Activated CD4-positive, alpha-beta memory T cell treated with anti-CD3 and anti-CD28 coated beads, Interleukin-2, amount 10 ng/mL, durations not matched to agents 7 days and 5 days (primary cell): ENCODE measurements around the gene LGI1. TPM values are rescaled to one million over a fixed set of nuclear protein-coding genes. Genes with fewer than 3 reads are reported as not detected.

Experiments used
- CTCF ChIA-PET: fragments of 350-600 bp; sonication (Branson Sonifier 250); formaldehyde crosslinking; loops from one replicate; lab custom pipeline; 2021; ENCODE audit warnings: antibody characterized with exemption, inconsistent platforms; lab: Charles Lee
- POLR2A ChIA-PET: fragments of 350-600 bp; sonication (Branson Sonifier 250); formaldehyde crosslinking; loops from one replicate; lab custom pipeline; 2021; ENCODE audit warnings: antibody characterized with exemption; lab: Charles Lee
- DNase-seq: peaks from one replicate; pipeline ENCODE4 v3.0.0-alpha.2; 2020
- H3K27ac Mint-ChIP-seq: one replicate; pipeline ENCODE4 v1.8.0; 2021; ENCODE audit warnings: mild to moderate bottlenecking, mixed read lengths
- H3K27me3 Mint-ChIP-seq: one replicate; pipeline ENCODE4 v1.8.0; 2021; ENCODE audit warnings: mixed read lengths
- H3K36me3 Mint-ChIP-seq: one replicate; pipeline ENCODE4 v1.8.0; 2021; ENCODE audit warnings: low read depth, mixed read lengths
- H3K4me1 Mint-ChIP-seq: one replicate; pipeline ENCODE4 v1.8.0; 2021; ENCODE audit warnings: mixed read lengths
- H3K4me3 Mint-ChIP-seq: one replicate; pipeline ENCODE4 v1.8.0; 2021; ENCODE audit warnings: mild to moderate bottlenecking, mixed read lengths
- H3K9me3 Mint-ChIP-seq: one replicate; pipeline ENCODE4 v1.8.0; 2021; ENCODE audit warnings: mixed read lengths
- total RNA-seq, 2 experiments: library from RNA; stranded (reverse); gene quantifications; one replicate each; pipeline ENCODE4 v1.2.3, GENCODE V29; 2021

The LGI1 gene
- total RNA-seq, 2 experiments from 2014 or later, result not detected

DNA sequence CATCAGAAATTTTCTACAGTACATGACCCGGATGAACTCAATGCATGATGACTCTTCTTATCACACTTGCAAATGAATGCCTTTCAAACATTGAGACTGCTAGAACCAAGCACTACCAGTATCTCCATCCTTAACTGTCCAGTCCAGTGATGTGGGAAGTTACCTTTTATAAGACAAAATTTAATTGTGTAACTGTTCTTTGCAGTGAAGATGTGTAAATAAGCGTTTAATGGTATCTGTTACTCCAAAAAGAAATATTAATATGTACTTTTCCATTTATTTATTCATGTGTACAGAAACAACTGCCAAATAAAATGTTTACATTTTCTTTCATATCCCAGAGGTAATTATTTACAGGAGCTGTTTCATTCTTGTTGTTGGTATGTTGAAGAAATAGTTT is 40.1 kb downstream of the LGI1 start:
- CTCF ChIA-PET, result no interaction called here
- Mint-ChIP-seq H3K27ac (no peak overlapping the region), H3K4me3 (no peak overlapping the region), H3K27me3 (peaks cover 3% of the 10 kb centered on the region), H3K9me3 (no peaks in the 10 kb centered on the region), H3K36me3 (no peaks in the 10 kb centered on the region), H3K4me1 (no peaks in the 10 kb centered on the region)
- DNase-seq, result no peak
- POLR2A ChIA-PET, result no interaction called here

DNA sequence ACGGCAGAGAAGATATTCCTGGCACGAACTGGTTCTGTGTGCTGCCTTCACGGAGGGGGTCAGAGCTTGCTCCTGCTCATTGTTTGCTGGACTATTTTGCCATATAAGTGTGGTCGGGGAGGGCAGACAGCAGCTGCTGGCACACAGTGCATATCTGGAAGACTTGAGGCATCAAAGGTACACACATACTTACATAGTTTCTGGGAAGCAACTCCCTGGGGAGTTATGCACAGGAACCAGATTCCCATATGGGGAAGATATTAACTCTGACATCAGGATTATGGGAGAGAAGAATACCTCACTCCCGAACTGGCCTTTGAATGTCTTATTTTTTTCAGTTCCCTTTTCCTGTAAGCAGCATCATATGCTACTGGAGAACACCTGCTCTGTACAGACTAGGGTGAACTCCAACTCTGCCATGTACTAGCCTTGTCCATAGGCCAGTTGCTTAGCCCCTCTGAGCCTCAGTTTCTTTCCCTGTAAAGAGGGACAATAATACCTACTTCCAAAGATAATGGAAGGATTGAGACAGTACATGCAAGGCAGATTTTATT is 41.5 kb downstream of the LGI1 start:
- no peaks in the 10 kb centered on the region for H3K9me3 Mint-ChIP-seq
- no peak overlapping the region for H3K27ac Mint-ChIP-seq
- CTCF ChIA-PET, result no interaction called here
- H3K36me3 Mint-ChIP-seq, result no peaks in the 10 kb centered on the region
- no peak overlapping the region for H3K4me3 Mint-ChIP-seq
- no peak for DNase-seq
- POLR2A ChIA-PET, result no interaction called here
- peaks cover 9% of the 10 kb centered on the region for H3K27me3 Mint-ChIP-seq
- H3K4me1 Mint-ChIP-seq, result no peaks in the 10 kb centered on the region

DNA sequence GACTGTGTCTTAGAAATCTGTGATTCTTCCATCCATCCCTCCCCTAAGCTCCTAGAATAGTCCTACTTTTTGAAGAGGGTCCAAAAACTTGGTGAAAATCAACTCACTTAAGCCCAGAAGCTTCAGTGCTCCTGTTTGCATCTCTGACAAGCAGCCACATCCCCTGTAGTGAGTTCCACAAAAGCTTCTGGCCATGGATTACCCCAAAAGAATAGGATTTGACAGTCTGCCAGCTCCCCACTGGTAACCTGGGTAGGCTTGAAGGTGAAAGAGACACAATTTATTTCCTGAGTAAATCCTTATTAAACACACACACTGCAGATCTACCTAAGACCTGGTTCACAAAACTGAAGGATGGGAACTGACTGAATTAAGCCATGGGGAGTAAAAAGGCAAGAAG is 46.5 kb downstream of the LGI1 start:
- no peak for DNase-seq

DNA sequence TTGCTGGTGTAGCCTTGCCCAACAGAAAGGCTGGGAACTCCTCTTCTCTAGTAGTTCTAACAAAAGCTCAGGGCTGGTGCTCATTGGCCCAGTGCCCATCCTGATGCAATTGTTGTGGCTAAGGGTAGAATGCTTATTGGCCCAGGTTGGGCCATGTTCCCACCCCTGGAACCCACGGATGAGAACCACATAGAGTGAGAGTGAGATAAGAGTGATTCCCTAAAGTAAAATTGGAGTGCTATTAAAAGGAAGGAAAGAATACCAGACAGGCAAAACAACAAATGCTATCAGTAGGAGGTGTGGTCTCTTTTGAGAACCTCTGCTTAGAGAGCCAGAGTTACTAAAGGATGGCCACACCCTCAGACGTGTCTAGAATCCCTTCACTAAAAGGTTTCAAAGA is 49.2 kb downstream of the LGI1 start:
- POLR2A ChIA-PET, result no interaction called here
- no peak overlapping the region for H3K27ac Mint-ChIP-seq
- no peaks in the 10 kb centered on the region for H3K9me3 Mint-ChIP-seq
- no peaks in the 10 kb centered on the region for H3K4me1 Mint-ChIP-seq
- DNase-seq, result no peak
- no peak overlapping the region for H3K4me3 Mint-ChIP-seq
- H3K36me3 Mint-ChIP-seq, result no peaks in the 10 kb centered on the region
- peaks cover 22% of the 10 kb centered on the region for H3K27me3 Mint-ChIP-seq
- CTCF ChIA-PET, result no interaction called here

More for the DNA sequence above, 46.5 kb downstream of the LGI1 start:
- Mint-ChIP-seq H3K27me3 (peaks cover 19% of the 10 kb centered on the region), H3K36me3 (no peaks in the 10 kb centered on the region), H3K27ac (no peak overlapping the region), H3K4me3 (no peak overlapping the region), H3K9me3 (no peaks in the 10 kb centered on the region), H3K4me1 (no peaks in the 10 kb centered on the region)
- POLR2A ChIA-PET, result no interaction called here
- CTCF ChIA-PET, result no interaction called here

DNA sequence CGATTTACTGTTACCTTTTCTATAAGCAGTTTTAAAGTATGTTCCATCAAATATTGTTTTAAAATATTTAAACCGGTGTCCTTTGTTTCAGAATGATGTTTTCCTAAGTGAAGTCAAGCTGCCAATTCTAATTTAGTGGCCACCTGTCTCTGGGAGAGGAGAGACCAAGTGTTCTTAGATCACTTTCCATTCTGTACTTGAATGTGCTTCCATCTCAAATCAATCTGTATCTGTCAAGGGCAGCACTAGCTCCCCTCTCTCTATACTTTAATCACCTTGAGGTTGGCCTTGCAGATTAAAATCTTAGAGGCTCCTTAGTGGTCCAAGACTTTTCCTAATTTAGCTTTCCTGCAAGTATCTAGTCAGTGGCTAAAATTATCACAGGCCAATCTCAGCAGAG is 49.6 kb downstream of the LGI1 start:
- no peaks in the 10 kb centered on the region for H3K4me1 Mint-ChIP-seq
- CTCF ChIA-PET, result no interaction called here

DNA sequence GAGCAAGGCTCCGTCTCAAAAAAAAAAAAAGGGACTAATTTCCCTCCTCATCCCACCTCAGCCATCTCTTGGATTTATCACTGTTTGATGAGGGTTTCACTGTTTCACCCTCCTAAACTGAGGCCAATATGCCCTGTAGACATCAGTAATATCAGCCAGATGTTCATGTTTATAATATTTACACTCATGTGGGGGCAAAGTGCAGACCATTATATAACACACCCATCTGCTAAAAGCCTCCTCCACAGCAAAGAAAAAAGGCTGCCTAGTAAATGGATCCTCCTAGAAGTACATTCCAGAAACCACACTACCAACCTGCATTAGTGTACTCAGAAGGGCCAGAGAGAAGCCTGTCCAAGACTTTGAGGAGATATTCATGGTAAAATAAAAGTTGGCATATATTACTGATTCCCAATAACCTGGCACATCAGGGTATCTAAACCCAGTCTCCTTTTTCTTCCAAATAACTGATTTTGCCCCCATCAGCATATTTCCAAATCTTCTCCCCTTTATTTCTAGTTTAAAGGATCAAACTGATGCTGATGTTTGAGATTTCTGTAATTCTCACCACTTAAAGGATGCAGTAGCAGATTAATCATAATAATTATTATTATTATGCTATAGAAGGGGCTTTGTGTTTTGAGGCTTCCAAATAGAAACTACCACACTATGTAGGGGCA is 55.1 kb downstream of the LGI1 start:
- Mint-ChIP-seq H3K4me3 (no peak overlapping the region), H3K36me3 (no peaks in the 10 kb centered on the region), H3K4me1 (no peaks in the 10 kb centered on the region), H3K9me3 (no peaks in the 10 kb centered on the region), H3K27me3 (peaks cover 31% of the 10 kb centered on the region), H3K27ac (no peak overlapping the region)
- DNase-seq, result no peak
- POLR2A ChIA-PET, result no interaction called here
- CTCF ChIA-PET, result interaction anchor here (1.2 kb wide), 1 partner anchor 258 kb away, joined by 3 read pairs; no protein-coding TSS in a partner anchor

More for the DNA sequence above, 49.6 kb downstream of the LGI1 start:
- no peak for DNase-seq
- H3K36me3 Mint-ChIP-seq, result no peaks in the 10 kb centered on the region
- peaks cover 22% of the 10 kb centered on the region for H3K27me3 Mint-ChIP-seq
- POLR2A ChIA-PET, result no interaction called here
- no peak overlapping the region for H3K4me3 Mint-ChIP-seq
- H3K27ac Mint-ChIP-seq, result no peak overlapping the region
- H3K9me3 Mint-ChIP-seq, result no peaks in the 10 kb centered on the region

DNA sequence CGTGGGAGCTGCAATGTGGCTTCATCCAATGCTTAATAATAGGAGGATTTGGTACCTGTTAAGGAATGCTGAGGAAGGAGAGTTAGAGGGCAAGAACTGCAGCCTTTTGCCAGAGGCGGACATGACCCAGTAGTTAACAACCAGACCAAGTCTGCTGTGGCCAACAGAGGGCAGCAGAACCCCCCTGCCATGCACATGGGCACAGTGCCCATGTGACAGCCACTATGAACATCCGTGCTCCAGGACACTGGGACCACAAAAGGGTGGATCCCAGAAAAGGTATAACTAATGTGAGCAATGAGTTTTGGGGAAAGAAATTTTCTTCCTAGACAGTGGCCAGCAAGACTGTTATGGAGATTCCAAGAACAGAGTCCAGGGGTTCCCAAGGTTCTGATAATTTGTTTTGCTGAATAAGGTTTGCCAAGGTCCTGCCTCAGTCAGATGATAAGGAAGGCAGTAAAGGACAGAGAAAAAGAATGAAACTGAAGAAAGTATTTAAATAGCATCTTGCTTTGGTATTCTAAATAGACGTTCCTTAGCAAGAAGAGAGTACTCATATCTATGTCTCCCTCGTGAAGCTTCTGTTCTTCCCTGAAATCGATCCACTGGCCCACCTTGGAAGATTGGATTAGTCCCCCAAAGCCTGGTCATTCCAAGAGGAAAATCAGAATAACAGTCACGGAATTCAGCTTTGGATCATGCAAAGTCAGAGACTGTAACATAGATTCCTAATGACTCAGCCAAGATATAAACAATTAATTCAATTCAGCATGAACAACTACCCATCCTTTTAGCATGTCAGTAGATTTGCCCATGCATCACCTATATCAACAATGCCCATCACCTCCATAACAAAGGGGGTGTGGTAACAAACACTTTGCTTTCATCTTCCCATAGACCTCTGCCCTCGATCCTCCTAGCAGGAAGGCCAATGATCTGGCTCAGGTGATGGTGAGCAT is 56.0 kb downstream of the LGI1 start:
- Mint-ChIP-seq H3K36me3 (no peaks in the 10 kb centered on the region), H3K27ac (no peak overlapping the region), H3K4me3 (no peak overlapping the region), H3K4me1 (no peaks in the 10 kb centered on the region), H3K27me3 (peaks cover 32% of the 10 kb centered on the region), H3K9me3 (no peaks in the 10 kb centered on the region)
- DNase-seq, result peak; percentile 33
- CTCF ChIA-PET, result interaction anchor here (1.2 to 2.1 kb wide), 3 partner anchors 14 to 259 kb away, joined by 3 to 6 read pairs (median 3); no protein-coding TSS in a partner anchor
- POLR2A ChIA-PET, result no interaction called here

DNA sequence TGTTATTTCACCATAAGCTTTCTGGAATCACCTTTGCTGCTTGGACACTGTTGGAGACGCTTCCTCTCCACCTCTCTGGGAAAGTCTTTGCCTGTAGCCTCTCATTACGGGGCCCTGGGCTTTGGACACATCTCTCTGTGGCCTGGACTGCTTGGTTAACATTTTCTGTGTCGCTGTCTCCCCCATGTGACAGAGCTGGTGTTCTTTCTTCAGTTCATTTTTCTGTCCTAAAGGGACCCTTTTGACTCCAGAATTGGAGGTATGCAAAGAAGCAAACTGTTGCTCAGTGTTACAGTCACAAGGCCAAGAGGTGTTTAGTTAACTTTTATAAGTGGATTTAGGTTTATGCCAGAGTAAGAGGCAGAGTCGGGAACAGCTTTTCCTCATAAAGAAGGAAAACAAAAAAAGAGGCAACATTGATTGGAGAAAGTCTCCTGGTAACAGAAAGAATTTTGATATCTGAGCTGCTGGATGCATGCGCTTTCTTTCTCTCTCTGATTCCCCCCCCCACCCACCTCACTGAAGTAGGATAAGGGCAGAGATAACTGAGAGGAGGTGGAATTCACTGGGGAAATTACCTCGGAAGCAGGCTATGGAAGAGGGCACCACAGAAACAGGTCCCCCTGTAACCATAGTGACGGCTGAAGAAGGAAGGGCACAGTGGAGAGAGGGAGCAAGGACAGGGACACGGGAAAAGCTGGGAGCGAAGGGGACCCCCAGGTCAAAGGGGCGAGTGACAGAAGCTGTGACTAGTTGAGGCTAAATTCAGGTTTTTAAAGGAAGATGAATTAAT is 57.8 kb downstream of the LGI1 start:
- Mint-ChIP-seq H3K27me3 (peaks cover 42% of the 10 kb centered on the region), H3K4me3 (no peak overlapping the region), H3K36me3 (no peaks in the 10 kb centered on the region), H3K9me3 (no peaks in the 10 kb centered on the region), H3K27ac (no peak overlapping the region), H3K4me1 (no peaks in the 10 kb centered on the region)
- no peak for DNase-seq
- CTCF ChIA-PET, result interaction anchor here (0.7 to 2.1 kb wide), 10 partner anchors 10 to 505 kb away, joined by 3 to 6 read pairs (median 4); partner anchors contain the start of gene FRA10AC1
- POLR2A ChIA-PET, result no interaction called here

DNA sequence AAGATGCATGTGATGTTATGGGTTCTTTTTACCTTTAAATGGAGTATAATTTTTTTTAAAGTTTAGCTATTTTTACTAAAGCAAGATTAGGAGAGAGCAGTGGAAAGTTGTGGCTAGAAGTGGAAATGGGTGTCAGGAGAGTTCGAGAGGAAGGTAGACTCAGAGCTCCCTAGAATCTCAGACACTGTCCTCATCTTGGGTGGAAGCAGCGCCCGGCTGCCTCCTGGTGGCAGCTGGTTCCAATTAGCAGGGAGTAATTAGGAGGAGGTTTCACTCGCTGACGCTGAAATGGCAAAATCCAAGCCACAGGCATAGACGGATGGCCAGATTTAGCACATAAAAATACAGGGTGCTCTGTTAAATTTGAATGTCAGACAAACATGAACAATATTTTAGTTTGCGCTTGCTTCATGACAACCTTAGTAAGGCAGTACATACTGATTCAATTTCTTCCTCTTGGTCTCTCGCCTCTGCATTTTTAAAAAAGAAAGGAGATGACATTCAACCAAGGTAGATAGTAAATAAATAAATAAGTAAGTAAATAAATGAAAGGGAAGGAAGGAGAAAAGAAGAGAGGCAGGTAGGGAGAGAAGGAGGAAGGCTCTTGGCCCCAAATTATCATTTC is 58.5 kb downstream of the LGI1 start:
- H3K27ac Mint-ChIP-seq, result no peak overlapping the region
- POLR2A ChIA-PET, result no interaction called here
- no peaks in the 10 kb centered on the region for H3K9me3 Mint-ChIP-seq
- CTCF ChIA-PET, result interaction anchor here (0.7 to 1.7 kb wide), 9 partner anchors 9 to 504 kb away, joined by 3 to 5 read pairs (median 3); partner anchors contain the start of gene FRA10AC1
- no peak overlapping the region for H3K4me3 Mint-ChIP-seq
- peaks cover 41% of the 10 kb centered on the region for H3K27me3 Mint-ChIP-seq
- no peaks in the 10 kb centered on the region for H3K36me3 Mint-ChIP-seq
- H3K4me1 Mint-ChIP-seq, result no peaks in the 10 kb centered on the region
- DNase-seq, result peak; percentile 35

DNA sequence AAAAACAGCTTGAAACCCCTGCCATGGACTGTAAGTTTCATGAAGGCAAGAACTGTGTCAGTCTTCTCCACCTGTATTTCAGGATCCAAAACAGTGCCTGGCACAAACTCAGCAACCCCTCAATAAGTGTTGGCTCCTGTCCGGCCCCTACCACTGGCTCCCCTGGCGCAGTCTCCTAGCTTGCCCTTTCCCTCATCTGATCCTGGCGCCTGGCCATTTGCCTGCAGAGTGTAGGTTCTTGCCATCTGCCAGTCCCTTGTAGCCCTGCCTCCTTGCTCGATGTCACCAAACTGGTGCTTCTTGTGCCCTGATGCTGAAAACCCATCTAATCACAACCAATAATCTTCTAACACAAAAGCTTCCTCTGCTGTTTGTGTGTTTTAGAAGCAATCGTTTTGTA is 60.4 kb downstream of the LGI1 start:
- Mint-ChIP-seq H3K36me3 (no peaks in the 10 kb centered on the region), H3K9me3 (no peaks in the 10 kb centered on the region), H3K4me3 (no peak overlapping the region), H3K4me1 (no peaks in the 10 kb centered on the region), H3K27me3 (peaks cover 41% of the 10 kb centered on the region), H3K27ac (no peak overlapping the region)
- ChIA-PET CTCF (interaction anchor here (1.1 to 1.4 kb wide), 2 partner anchors 10 to 103 kb away, joined by 3 to 5 read pairs; no protein-coding TSS in a partner anchor), POLR2A (no interaction called here)
- no peak for DNase-seq

DNA sequence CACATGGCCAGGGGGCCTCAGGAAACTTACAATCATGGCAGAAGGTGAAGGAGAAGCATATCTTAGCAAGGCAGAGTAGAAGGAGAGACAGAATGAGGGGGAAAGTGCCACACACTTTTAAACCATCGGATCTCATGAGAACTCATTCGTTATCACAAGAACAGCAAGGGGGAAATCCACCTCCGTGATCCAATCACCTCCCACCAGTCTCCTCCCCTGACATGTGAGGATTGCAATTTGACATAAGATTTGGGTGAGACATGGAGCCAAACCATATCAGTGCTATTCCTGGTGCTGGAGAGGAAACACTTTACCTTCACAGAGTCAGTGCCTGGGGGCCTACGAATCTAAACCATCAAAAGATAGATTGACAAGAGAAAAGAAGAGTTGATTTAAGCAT is 61.8 kb downstream of the LGI1 start:
- Mint-ChIP-seq H3K27ac (no peak overlapping the region), H3K9me3 (no peaks in the 10 kb centered on the region), H3K4me1 (no peaks in the 10 kb centered on the region), H3K27me3 (peaks cover 41% of the 10 kb centered on the region), H3K4me3 (no peak overlapping the region), H3K36me3 (no peaks in the 10 kb centered on the region)
- CTCF ChIA-PET, result no interaction called here
- DNase-seq, result no peak
- POLR2A ChIA-PET, result no interaction called here

DNA sequence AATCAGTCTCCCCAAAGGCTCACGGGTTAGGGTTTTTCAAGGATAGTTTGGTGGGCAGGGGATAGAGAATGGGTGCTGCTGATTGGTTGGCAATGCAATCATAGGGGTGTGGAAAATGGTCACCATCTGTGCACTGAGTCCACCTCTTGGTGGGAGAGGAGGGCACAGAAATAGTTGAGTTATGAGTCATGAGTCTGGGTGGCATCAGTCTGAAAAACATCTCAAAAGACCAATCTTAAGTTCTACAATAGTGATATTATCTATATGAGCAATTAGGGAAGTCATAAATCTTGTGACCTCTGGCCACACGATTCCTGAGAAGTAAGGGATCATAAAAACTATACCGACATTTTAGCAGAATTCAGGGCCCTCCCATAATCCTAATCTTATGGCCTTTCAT is 62.7 kb downstream of the LGI1 start:
- ChIA-PET POLR2A (no interaction called here), CTCF (no interaction called here)
- H3K27ac Mint-ChIP-seq, result no peak overlapping the region
- H3K36me3 Mint-ChIP-seq, result no peaks in the 10 kb centered on the region
- no peak overlapping the region for H3K4me3 Mint-ChIP-seq
- peaks cover 36% of the 10 kb centered on the region for H3K27me3 Mint-ChIP-seq
- H3K9me3 Mint-ChIP-seq, result no peaks in the 10 kb centered on the region
- no peak for DNase-seq
- no peaks in the 10 kb centered on the region for H3K4me1 Mint-ChIP-seq
